NCI-H1092 (cell line): Measurements from ENCODE around the gene PDE4B.
"Not testable (repeated sequence)": the region's sequence is repeated elsewhere in the genome, so short reads cannot be mapped to it uniquely, and the experiment has no call there.

Experiments used
- DNase-seq: peaks from one replicate; lab custom pipeline; 2025; lab: John Stamatoyannopoulos, UW

The PDE4B gene

GRCh38 chr1:65994223-65994622 lies 201.5 kb downstream of the PDE4B start:
- no peak for DNase-seq

GRCh38 chr1:65995336-65995735 lies 202.6 kb downstream of the PDE4B start:
- no peak for DNase-seq

GRCh38 chr1:65995928-65996327 lies 203.2 kb downstream of the PDE4B start:
- DNase-seq, result no peak

GRCh38 chr1:65997693-65998092 lies 205.0 kb downstream of the PDE4B start:
- DNase-seq, result no peak

GRCh38 chr1:65998763-65999583 lies 206.3 kb downstream of the PDE4B start:
- DNase-seq, result no peak

GRCh38 chr1:66000033-66000637 lies 207.4 kb downstream of the PDE4B start:
- no peak for DNase-seq

- DNase-seq, result no peak
Observed at GRCh38 chr1:66003690-66004089, 211.0 kb downstream of the PDE4B start.

- DNase-seq, result not testable (repeated sequence)
Observed at GRCh38 chr1:66006534-66006933, 213.8 kb downstream of the PDE4B start.

- DNase-seq, result no peak
Observed at GRCh38 chr1:66012106-66012784, 219.6 kb downstream of the PDE4B start.

- DNase-seq, result no peak
Observed at GRCh38 chr1:66013371-66013770, 220.7 kb downstream of the PDE4B start.

- DNase-seq, result no peak
Observed at GRCh38 chr1:66022904-66023620, 230.4 kb downstream of the PDE4B start.

- DNase-seq, result no peak
Observed at GRCh38 chr1:66025188-66025587, 232.5 kb downstream of the PDE4B start.

- DNase-seq, result no peak
Observed at GRCh38 chr1:66028035-66028434, 235.3 kb downstream of the PDE4B start.

GRCh38 chr1:66033781-66034180 lies 241.1 kb downstream of the PDE4B start:
- no peak for DNase-seq

- DNase-seq, result no peak
Observed at GRCh38 chr1:66035616-66036245, 243.0 kb downstream of the PDE4B start.

GRCh38 chr1:66041654-66042053 lies 249.0 kb downstream of the PDE4B start:
- no peak for DNase-seq

GRCh38 chr1:66043186-66043585 lies 250.5 kb downstream of the PDE4B start:
- no peak for DNase-seq

- no peak for DNase-seq
Observed at GRCh38 chr1:66044912-66045311, 252.2 kb downstream of the PDE4B start.

GRCh38 chr1:66046415-66046814 lies 253.7 kb downstream of the PDE4B start:
- no peak for DNase-seq

- DNase-seq, result no peak
Observed at GRCh38 chr1:66048011-66048410, 255.3 kb downstream of the PDE4B start.

GRCh38 chr1:66050123-66050522 lies 257.4 kb downstream of the PDE4B start:
- no peak for DNase-seq

GRCh38 chr1:66050633-66051032 lies 257.9 kb downstream of the PDE4B start:
- no peak for DNase-seq
